Measurements from ENCODE around the gene MERTK. TPM values are rescaled to one million over a fixed set of nuclear protein-coding genes. Genes with fewer than 3 reads are reported as not detected.

The MERTK gene
- total and polyA plus RNA-seq, 10 of the 15 experiments (the other 5 are each of a cell fraction or from before 2014, with no cell fraction given), result 0.13 to 30.6 (median 0.50) TPM

GRCh38 chr2:111944531-111945210, 46.3 kb downstream of the MERTK start:
- H3K36me3 ChIP-seq (ENCODE audit: control insufficient read depth in 2 of 2, insufficient read depth in 2 of 2, low read length in 1 of 2), result no peaks in the 10 kb centered on the region
- in situ Hi-C loops (cut with MboI), result no loop called here
- H3K27ac ChIP-seq (ENCODE audit: control insufficient read depth, insufficient read depth), result no peak overlapping the region
- H2AFZ ChIP-seq (ENCODE audit: control insufficient read depth, low read depth, low read length), result no peak overlapping the region
- POLR2A ChIA-PET, result interaction anchor here (0.8 kb wide), 1 partner anchor 52 kb away, joined by 4 read pairs; no protein-coding TSS in a partner anchor
- no peaks in the 10 kb centered on the region for H3K4me1 ChIP-seq (ENCODE audit: control insufficient read depth, insufficient read depth, low read length)
- CTCF ChIA-PET, result interaction anchor here (1.0 kb wide), 1 partner anchor 12 kb away, joined by 3 read pairs; no protein-coding TSS in a partner anchor
- H3K4me2 ChIP-seq (ENCODE audit: control insufficient read depth, insufficient read depth), result no peak overlapping the region
- no peaks in the 10 kb centered on the region for H4K20me1 ChIP-seq (ENCODE audit: control insufficient read depth, insufficient read depth)
- FAIRE-seq, result no peak
- no peak overlapping the region for H3K9ac ChIP-seq (ENCODE audit: control insufficient read depth, insufficient read depth, low read length)
- H3K79me2 ChIP-seq (ENCODE audit: control insufficient read depth, insufficient read depth, low read length), result no peaks in the 10 kb centered on the region
- SMC1A ChIA-PET (ENCODE audit: uncharacterized antibody, unreplicated experiment), result interaction anchor here (0.6 to 0.8 kb wide), 2 partner anchors 9 to 57 kb away, joined by 3 read pairs; no protein-coding TSS in a partner anchor
- no peak for DNase-seq (ENCODE audit: low read depth, low spot score)
- intact Hi-C loops (cut with micrococcal nuclease; ENCODE audit: unreplicated experiment), result no loop called here
- peak; percentile 59 for ATAC-seq
- WGBS (ENCODE audit: insufficient coverage, insufficient replicate concordance, low lambda C conversion rate, missing lambda C conversion rate), result 13% methylated on average over 5 of the region's 5 CpGs
- no peak for TF ChIP-seq SMC3 (IDR thresholded peaks at IDR 0.05; ENCODE audit: borderline replicate concordance, low read length)
- no peak for TF ChIP-seq CTCF (IDR thresholded peaks at IDR 0.05 in 2 of 3, conservative IDR thresholded peaks at IDR 0.05 in 1 of 3; ENCODE audit: control insufficient read depth in 2 of 3, extremely low read depth in 1 of 3, insufficient read depth in 1 of 3, low read depth in 3 of 3, low read length in 3 of 3)
- TF ChIP-seq REST (IDR thresholded peaks at IDR 0.05; ENCODE audit: low read depth, low read length), result no peak
- no peak for TF ChIP-seq SRF (IDR thresholded peaks at IDR 0.05; ENCODE audit: low read depth in 2 of 2, low read length in 2 of 2)
- TF ChIP-seq MXI1 (IDR thresholded peaks at IDR 0.05; ENCODE audit: low read depth, low read length), result no peak
- no peak for TF ChIP-seq CEBPB (IDR thresholded peaks at IDR 0.05; ENCODE audit: borderline replicate concordance in 1 of 2, low read depth in 2 of 2, low read length in 2 of 2)
- no peak for TF ChIP-seq KDM1A (IDR thresholded peaks at IDR 0.05; ENCODE audit: borderline replicate concordance)
- no peak for TF ChIP-seq IKZF1 (conservative IDR thresholded peaks at IDR 0.05)
- no peak for TF ChIP-seq BCLAF1 (IDR thresholded peaks at IDR 0.05)
- TF ChIP-seq EED (IDR thresholded peaks at IDR 0.05; ENCODE audit: low read depth), result no peak
- TF ChIP-seq MEF2A (IDR thresholded peaks at IDR 0.05; ENCODE audit: insufficient read depth, low read depth, low read length), result no peak
- H3K27me3 ChIP-seq (replicated peaks in 1 of 2; ENCODE audit: control insufficient read depth in 2 of 2, insufficient read depth in 2 of 2, low read length in 1 of 2), result no peaks in the 10 kb centered on the region; a peak in 1 of 4 replicates
- no peak overlapping the region for H3K4me3 ChIP-seq
- no peaks in the 10 kb centered on the region for H3K9me3 ChIP-seq (replicated peaks; ENCODE audit: control insufficient read depth, insufficient read depth, low read length)
- BruUV-seq (replicated peaks), result no TSS peak
- RAD21 ChIA-PET (ENCODE audit: unreplicated experiment), result no interaction called here

Measured in GM12878 (cell line).